MM.1S (cell line): ENCODE measurements around the gene MYEF2.

ENCODE experiments used
- CTCF ChIP-seq: fragments of 300-600 bp; sonication (generic); IDR thresholded peaks from 2 replicates; pipeline ENCODE4 v1.5.1; 2016; ENCODE audit warnings: antibody characterized with exemption, low read length, mixed read lengths
- EZH2 ChIP-seq: fragments of 300-600 bp; sonication (generic); optimal IDR thresholded peaks from 2 replicates; pipeline ENCODE3; 2017; ENCODE audit warnings: low read depth, mild to moderate bottlenecking, antibody characterized with exemption, low read length, mixed read lengths

GRCh38 chr15:48191574-48192225 is 13.6 kb upstream of the MYEF2 start, which contains the start of gene CTXN2:
- no peak for TF ChIP-seq CTCF
- TF ChIP-seq EZH2 = no peak
